K562 (cell line): ENCODE measurements around the gene TULP3.

Experiments used
- CBX2 ChIP-seq: fragments of 200-600 bp; sonication (generic); IDR thresholded peaks from one replicate; pipeline ENCODE4 v1.6.1; 2012; ENCODE audit warnings: mild to moderate bottlenecking, low read length, inconsistent platforms; ENCODE audit not compliant: insufficient read depth, poor library complexity, severe bottlenecking
- CTCF ChIP-seq, 3 experiments: IDR thresholded peaks in 2 of 3; conservative IDR thresholded peaks in 1 of 3; 2 replicates each; pipeline ENCODE4 v1.5.1; 2011 to 2012; ENCODE audit warnings: low read length in 3 of 3, mild to moderate bottlenecking in 3 of 3, control low read depth in 2 of 3, improper control_type of control experiment in 1 of 3, inconsistent platforms in 1 of 3, low read depth in 1 of 3, mixed read lengths in 1 of 3, moderate library complexity in 1 of 3; ENCODE audit not compliant: insufficient read depth in 2 of 3
- ETS1 ChIP-seq: conservative IDR thresholded peaks from 2 replicates; pipeline ENCODE4 v1.6.1; 2011; ENCODE audit warnings: low read depth, mild to moderate bottlenecking, low read length; ENCODE audit not compliant: control insufficient read depth
- FOXM1 ChIP-seq, 2 experiments: fragments of 450-650 bp in 1 of 2; sonication (generic) in 1 of 2; formaldehyde crosslinking in 1 of 2; IDR thresholded peaks; 2 replicates each; pipeline versions ENCODE4 v1.6.1 to v1.9.0; 2017 to 2022; ENCODE audit warnings: low read depth in 2 of 2, mild to moderate bottlenecking in 2 of 2, missing genetic modification reagents in 1 of 2, moderate library complexity in 1 of 2
- FOXP1 ChIP-seq: sonication (generic); formaldehyde crosslinking; IDR thresholded peaks from 2 replicates; pipeline ENCODE4 v1.8.0; 2022; ENCODE audit warnings: mild to moderate bottlenecking, missing genetic modification reagents
- POLR2A ChIP-seq: fragments of 450-650 bp; conservative IDR thresholded peaks from 2 replicates; pipeline ENCODE4 v1.6.1; 2016
- RBM39 ChIP-seq: fragments of 200-400 bp; formaldehyde crosslinking; optimal IDR thresholded peaks from 2 replicates; pipeline ENCODE3; 2018; ENCODE audit warnings: low read depth, low read length
- SMAD2 ChIP-seq: fragments of 150-350 bp; IDR thresholded peaks from 2 replicates; pipeline ENCODE4 v1.6.1; 2014; ENCODE audit warnings: low read depth, mild to moderate bottlenecking, low read length
- STAT5B ChIP-seq: fragments of 250-450 bp; sonication (Bioruptor Pico); IDR thresholded peaks from 2 replicates; pipeline ENCODE4 v1.8.0; 2021; ENCODE audit warnings: mild to moderate bottlenecking, inconsistent platforms
- ZNF395 ChIP-seq: fragments of 200-800 bp; sonication (Bioruptor generic); IDR thresholded peaks from 2 replicates; pipeline ENCODE4 v1.6.1; 2017; ENCODE audit warnings: missing genetic modification characterization, missing compliant biosample characterization
- TF ChIP-seq, protein P1 (sequence below), 2 experiments: fragments of 450-650 bp; formaldehyde crosslinking in 1 of 2; IDR thresholded peaks; 2 replicates each; pipeline versions ENCODE4 v1.4.0 to v1.6.1; 2014 to 2020; ENCODE audit warnings: mild to moderate bottlenecking in 2 of 2, borderline replicate concordance in 1 of 2, low read depth in 1 of 2
- TF ChIP-seq, protein P2 (sequence below): fragments of 250-450 bp; sonication (Bioruptor Pico); IDR thresholded peaks from 2 replicates; pipeline ENCODE4 v1.8.0; 2022; ENCODE audit warnings: moderate library complexity, mild to moderate bottlenecking, inconsistent platforms
- TF ChIP-seq, protein P3 (sequence below): sonication (generic); formaldehyde crosslinking; IDR thresholded peaks from 2 replicates; pipeline ENCODE4 v1.9.0; 2022; ENCODE audit warnings: mild to moderate bottlenecking, missing genetic modification reagents
- TF ChIP-seq, protein P4 (sequence below): fragments of 450-650 bp; IDR thresholded peaks from 2 replicates; pipeline ENCODE4 v1.6.1; 2016; ENCODE audit warnings: low read depth, mild to moderate bottlenecking, moderate library complexity

- TF ChIP-seq FOXM1 (IDR thresholded peaks at IDR 0.05; ENCODE audit: low read depth) (no peak), FOXM1 (CRISPR knock-in tag; IDR thresholded peaks at IDR 0.05; ENCODE audit: low read depth) (no peak), SMAD2 (no peak), CTCF (IDR thresholded peaks at IDR 0.05 in 2 of 3, conservative IDR thresholded peaks at IDR 0.05 in 1 of 3; ENCODE audit: insufficient read depth in 2 of 3, low read depth in 1 of 3, low read length in 3 of 3) (no peak), ZNF395 (CRISPR knock-in tag) (no peak), CBX2 (no peak), ETS1 (no peak), STAT5B (CRISPR knock-in tag) (no peak), FOXP1 (CRISPR knock-in tag) (no peak), RBM39 (no peak), POLR2A (no peak)
- TF ChIP-seq, protein P1, sequence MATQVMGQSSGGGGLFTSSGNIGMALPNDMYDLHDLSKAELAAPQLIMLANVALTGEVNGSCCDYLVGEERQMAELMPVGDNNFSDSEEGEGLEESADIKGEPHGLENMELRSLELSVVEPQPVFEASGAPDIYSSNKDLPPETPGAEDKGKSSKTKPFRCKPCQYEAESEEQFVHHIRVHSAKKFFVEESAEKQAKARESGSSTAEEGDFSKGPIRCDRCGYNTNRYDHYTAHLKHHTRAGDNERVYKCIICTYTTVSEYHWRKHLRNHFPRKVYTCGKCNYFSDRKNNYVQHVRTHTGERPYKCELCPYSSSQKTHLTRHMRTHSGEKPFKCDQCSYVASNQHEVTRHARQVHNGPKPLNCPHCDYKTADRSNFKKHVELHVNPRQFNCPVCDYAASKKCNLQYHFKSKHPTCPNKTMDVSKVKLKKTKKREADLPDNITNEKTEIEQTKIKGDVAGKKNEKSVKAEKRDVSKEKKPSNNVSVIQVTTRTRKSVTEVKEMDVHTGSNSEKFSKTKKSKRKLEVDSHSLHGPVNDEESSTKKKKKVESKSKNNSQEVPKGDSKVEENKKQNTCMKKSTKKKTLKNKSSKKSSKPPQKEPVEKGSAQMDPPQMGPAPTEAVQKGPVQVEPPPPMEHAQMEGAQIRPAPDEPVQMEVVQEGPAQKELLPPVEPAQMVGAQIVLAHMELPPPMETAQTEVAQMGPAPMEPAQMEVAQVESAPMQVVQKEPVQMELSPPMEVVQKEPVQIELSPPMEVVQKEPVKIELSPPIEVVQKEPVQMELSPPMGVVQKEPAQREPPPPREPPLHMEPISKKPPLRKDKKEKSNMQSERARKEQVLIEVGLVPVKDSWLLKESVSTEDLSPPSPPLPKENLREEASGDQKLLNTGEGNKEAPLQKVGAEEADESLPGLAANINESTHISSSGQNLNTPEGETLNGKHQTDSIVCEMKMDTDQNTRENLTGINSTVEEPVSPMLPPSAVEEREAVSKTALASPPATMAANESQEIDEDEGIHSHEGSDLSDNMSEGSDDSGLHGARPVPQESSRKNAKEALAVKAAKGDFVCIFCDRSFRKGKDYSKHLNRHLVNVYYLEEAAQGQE (IDR thresholded peaks at IDR 0.05; ENCODE audit: borderline replicate concordance): no peak
- TF ChIP-seq, protein P1 (CRISPR knock-in tag; IDR thresholded peaks at IDR 0.05; ENCODE audit: low read depth): no peak
- TF ChIP-seq, protein P2, sequence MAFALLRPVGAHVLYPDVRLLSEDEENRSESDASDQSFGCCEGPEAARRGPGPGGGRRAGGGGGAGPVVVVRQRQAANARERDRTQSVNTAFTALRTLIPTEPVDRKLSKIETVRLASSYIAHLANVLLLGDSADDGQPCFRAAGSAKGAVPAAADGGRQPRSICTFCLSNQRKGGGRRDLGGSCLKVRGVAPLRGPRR: no peak
- TF ChIP-seq, protein P3, sequence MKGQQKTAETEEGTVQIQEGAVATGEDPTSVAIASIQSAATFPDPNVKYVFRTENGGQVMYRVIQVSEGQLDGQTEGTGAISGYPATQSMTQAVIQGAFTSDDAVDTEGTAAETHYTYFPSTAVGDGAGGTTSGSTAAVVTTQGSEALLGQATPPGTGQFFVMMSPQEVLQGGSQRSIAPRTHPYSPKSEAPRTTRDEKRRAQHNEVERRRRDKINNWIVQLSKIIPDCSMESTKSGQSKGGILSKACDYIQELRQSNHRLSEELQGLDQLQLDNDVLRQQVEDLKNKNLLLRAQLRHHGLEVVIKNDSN (CRISPR knock-in tag): no peak
- TF ChIP-seq, protein P4, sequence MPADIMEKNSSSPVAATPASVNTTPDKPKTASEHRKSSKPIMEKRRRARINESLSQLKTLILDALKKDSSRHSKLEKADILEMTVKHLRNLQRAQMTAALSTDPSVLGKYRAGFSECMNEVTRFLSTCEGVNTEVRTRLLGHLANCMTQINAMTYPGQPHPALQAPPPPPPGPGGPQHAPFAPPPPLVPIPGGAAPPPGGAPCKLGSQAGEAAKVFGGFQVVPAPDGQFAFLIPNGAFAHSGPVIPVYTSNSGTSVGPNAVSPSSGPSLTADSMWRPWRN: no peak
These were observed 89.9 kb downstream of the TULP3 start for GRCh38 chr12:2980630-2981029.
